ENCODE data around the gene CXCL11.

The CXCL11 gene

GRCh38 chr4:76035799-76036380 is at the start of gene CXCL11:
Gene CXCL11 (minus strand): TSS chr4:76036070. CDS start chr4:76035987, 83 bp downstream.
- DNase-seq (ENCODE audit: low read depth) = no peak
- H3K4me3 ChIP-seq (ENCODE audit: low read depth, low read length) = no peak within 1 kb of the TSS
- no peak for TF ChIP-seq CTCF (IDR thresholded peaks at IDR 0.05; ENCODE audit: insufficient read depth, low read depth, low read length, missing control alignments)

- DNase-seq (ENCODE audit: low read depth) = no peak
- H3K4me3 ChIP-seq (ENCODE audit: low read depth, low read length) = no peak overlapping the region
- TF ChIP-seq CTCF (IDR thresholded peaks at IDR 0.05; ENCODE audit: insufficient read depth, low read depth, low read length, missing control alignments) = no peak
Observed at GRCh38 chr4:76084542-76084941, 48.7 kb upstream of the CXCL11 start.

GRCh38 chr4:76083386-76083988 is 47.6 kb upstream of the CXCL11 start:
- no peak for DNase-seq (ENCODE audit: low read depth)

GRCh38 chr4:76078033-76078613 is 42.3 kb upstream of the CXCL11 start:
- no peak for DNase-seq (ENCODE audit: low read depth)
- no peak overlapping the region for H3K4me3 ChIP-seq (ENCODE audit: low read depth, low read length)
- TF ChIP-seq CTCF (IDR thresholded peaks at IDR 0.05; ENCODE audit: insufficient read depth, low read depth, low read length, missing control alignments) = no peak

More at GRCh38 chr4:76083386-76083988, 47.6 kb upstream of the CXCL11 start:
- H3K4me3 ChIP-seq (ENCODE audit: low read depth, low read length) = no peak overlapping the region
- no peak for TF ChIP-seq CTCF (IDR thresholded peaks at IDR 0.05; ENCODE audit: insufficient read depth, low read depth, low read length, missing control alignments)

- H3K4me3 ChIP-seq (ENCODE audit: low read depth, low read length) = no peak overlapping the region
- DNase-seq (ENCODE audit: low read depth) = no peak
- no peak for TF ChIP-seq CTCF (IDR thresholded peaks at IDR 0.05; ENCODE audit: insufficient read depth, low read depth, low read length, missing control alignments)
Observed at GRCh38 chr4:76074993-76075600, 39.2 kb upstream of the CXCL11 start.

GRCh38 chr4:76074468-76074867 is 38.6 kb upstream of the CXCL11 start, which contains the start of gene ART3:
Gene ART3 (plus strand): TSS chr4:76074709. CDS start chr4:76075890, 1,181 bp downstream.
- no peak within 1 kb of the TSS for H3K4me3 ChIP-seq (ENCODE audit: low read depth, low read length)
- no peak for TF ChIP-seq CTCF (IDR thresholded peaks at IDR 0.05; ENCODE audit: insufficient read depth, low read depth, low read length, missing control alignments)
- no peak for DNase-seq (ENCODE audit: low read depth)

Data from GM12865 (cell line).